HG02571 (cell line): ENCODE data around the gene NME3.
"Not testable (repeated sequence)": the region's sequence is repeated elsewhere in the genome, so short reads cannot be mapped to it uniquely, and the experiment has no call there.

Experiments
- ATAC-seq: cut with Tn5 transposase; IDR thresholded peaks from one replicate; pipeline ENCODE4 v1.9.1; 2021; ENCODE audit warnings: mild to moderate bottlenecking, moderate library complexity; ENCODE audit not compliant: unreplicated experiment

The NME3 gene

DNA sequence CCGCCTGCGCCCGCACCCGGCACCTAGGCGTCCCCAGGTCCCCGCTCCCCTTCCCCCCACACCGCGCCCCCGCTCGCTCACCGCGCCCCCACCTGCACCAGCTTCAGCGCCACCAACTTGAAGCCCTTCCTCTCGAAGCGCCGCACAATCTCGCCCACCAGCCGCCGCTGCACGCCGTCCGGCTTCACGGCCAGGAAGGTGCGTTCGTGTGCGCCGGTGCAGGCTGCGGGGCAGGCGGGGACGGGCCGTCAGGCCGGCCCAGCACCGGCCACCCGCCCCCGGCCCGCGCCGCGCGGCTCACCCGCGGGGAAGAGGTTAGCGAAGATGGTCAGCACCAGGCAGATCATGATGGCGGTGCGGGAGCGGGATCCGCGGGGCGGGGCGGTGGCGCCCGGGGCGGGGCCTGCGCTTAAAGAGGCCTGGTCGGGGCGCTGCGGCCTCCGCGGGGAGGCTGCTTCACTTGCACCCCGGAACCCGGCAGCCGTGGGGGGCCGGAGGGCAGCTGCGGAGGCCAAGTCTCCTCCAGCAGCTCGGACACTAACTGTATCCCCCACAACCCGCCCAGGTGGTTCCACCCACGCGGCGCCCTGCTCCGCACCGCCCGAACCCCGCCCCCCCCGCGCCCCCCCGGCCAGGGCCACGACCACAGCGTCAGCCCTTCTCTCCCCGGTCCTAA lies at the start of gene NME3:
Gene NME3 (minus strand): TSS at position 356 of the 676 bp plus-strand sequence. CDS start 9 bp downstream, at position 347.
- ATAC-seq, result no peak

DNA sequence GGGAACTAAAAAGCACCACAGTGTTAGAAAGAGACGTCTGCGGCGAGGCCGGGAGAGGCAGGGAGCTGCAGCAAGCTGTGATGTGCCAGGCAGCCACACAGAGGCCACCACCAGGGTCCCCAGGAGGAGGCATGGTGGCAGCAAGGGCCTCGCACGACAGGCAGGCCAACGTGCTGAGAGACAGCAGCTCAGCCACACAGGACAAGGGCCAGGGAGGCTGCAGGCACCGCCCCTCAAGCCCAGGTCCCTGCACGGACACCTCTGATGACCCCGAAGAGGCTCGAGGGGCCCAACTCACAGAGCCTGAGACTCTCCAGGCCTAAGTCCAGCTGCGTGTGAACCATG lies 49.6 kb upstream of the NME3 start:
- ATAC-seq, result no peak

GRCh38 chr16:1820096-1820945 lies 49.0 kb upstream of the NME3 start:
- no peak for ATAC-seq

GRCh38 chr16:1819611-1820010 lies 48.3 kb upstream of the NME3 start:
- ATAC-seq, result no peak

DNA sequence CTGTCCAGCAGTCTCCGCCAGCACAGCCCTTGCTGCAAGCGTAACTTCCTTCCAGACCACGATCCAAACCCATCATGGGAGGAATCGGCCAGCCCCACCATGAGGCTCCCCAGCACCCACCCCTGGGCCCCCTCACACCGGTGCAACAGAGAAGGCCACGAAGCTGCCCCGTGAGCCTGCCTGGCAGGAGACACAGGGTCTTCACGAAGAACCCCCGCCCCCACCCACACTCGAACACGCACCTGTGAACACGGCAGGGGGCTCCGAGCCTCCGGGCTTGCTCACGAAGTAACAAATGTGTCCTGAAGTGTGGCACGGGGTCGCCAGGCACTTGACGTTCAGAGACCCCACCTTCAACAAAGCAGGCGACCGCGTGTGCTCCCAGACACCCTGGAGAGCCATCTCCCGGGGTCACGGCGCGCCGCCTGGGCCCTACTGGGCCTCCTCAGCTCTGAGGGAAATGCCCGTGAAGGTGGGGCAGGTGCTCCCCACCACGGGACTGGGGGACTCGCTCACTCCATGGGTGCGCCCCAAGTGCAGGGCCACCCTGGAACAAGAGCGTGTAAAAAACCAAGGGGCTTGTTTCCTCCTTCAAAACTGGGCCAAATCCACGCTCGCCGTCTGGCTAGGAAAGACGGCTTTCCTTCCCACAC lies 47.7 kb upstream of the NME3 start:
- ATAC-seq, result no peak

GRCh38 chr16:1818204-1818872 lies 47.0 kb upstream of the NME3 start:
- ATAC-seq, result no peak

DNA sequence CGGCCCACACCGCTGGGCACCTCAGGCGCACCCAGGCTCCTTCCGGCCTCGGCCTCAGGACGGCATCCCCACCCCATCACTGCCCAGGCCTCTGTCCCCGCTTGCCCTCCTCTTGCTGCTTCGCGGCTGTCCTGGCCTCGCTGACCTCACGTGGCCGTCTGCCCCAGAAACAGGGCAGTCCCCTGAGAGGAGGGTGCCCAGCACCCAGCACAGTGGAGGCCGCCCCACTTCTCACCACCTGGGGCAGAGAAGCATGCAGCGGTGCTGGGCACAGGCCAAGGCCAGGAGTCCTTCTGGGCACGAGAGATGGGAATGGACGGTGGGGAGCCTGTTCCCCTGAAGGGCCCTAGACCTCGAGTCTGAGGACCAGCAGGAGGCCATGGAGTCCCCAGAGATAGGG lies 46.4 kb upstream of the NME3 start:
- no peak for ATAC-seq

DNA sequence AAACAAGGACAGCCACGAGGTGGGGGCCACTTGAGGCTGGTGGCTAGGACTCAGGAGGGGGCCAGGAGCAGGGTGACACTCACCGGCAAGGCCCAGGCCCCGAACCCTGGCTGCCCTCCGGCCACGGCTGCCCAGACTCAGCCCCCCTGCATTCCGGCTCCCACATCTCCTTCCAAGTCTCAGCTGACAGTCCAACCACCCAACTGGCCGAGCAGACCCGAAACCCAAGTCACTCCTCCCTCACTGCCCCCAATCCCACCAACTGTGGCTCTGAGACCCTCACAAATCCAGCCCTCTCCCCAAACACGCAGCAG lies 45.9 kb upstream of the NME3 start:
- ATAC-seq, result no peak

DNA sequence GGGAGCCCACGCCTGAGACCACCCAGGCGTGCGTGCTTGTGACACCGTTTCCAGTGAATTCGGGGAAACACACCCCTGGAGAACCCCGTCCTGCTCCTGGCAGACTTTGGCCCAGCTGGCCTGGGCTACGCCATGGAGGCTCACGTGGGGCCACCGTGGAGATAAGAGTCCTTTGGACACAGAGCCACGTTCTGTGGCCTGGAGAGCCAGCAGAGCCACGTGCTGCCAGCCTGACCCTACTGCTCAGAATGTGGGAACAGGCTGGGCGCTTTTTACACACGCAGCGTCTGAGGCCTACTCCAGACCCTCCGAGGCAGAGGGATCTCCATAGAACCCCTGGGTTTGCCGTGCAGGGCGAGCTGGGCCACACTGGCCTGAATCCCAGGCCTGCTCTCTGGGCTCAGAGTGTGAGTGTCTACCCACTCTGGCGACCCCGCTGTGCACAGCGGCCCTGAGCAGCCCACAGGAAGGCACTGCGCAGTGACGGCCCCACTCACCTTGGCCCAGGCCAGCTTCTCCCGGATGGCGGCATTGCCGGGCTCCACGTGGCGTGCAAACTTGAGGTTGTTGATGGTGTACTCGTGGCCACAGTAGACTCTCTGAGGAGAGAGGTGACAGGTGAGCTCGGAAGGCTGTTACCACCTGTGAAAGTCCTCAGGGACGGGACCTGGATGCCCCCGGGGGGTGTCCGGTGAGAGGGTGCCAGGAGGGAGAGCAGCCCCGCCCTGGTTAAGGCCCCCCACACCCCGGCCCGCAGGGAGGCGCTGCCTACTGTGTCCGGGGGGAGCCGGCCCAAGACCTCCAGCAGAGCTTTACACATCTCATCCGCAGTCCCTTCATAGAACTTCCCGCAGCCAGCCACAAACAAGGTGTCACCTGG lies 45.3 kb upstream of the NME3 start:
- ATAC-seq, result no peak

GRCh38 chr16:1815461-1815860 lies 44.1 kb upstream of the NME3 start:
- ATAC-seq, result no peak

- no peak for ATAC-seq
Observed at GRCh38 chr16:1812732-1813163, 41.4 kb upstream of the NME3 start.

DNA sequence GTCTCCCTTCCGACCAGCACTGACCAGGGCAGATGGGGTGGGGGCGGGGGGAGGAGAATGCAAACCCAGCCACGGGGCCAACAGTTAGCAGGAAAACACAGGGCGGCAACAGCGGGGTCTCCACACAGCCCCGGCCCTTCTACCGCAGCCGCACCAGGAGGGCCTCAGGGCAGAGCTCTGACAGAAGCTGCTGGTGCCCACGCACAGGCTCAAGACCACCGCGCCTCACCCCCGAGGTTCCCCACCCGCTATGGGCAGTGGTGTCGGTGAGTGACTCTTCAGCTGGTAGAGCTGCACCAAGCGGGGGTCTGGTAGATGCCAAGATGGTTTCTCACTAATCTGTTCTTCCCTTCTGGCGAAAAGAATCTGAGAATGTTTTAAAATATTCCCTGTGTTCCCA lies 39.2 kb upstream of the NME3 start:
- no peak for ATAC-seq

- ATAC-seq, result no peak
Observed at GRCh38 chr16:1810106-1810505, 38.8 kb upstream of the NME3 start.

DNA sequence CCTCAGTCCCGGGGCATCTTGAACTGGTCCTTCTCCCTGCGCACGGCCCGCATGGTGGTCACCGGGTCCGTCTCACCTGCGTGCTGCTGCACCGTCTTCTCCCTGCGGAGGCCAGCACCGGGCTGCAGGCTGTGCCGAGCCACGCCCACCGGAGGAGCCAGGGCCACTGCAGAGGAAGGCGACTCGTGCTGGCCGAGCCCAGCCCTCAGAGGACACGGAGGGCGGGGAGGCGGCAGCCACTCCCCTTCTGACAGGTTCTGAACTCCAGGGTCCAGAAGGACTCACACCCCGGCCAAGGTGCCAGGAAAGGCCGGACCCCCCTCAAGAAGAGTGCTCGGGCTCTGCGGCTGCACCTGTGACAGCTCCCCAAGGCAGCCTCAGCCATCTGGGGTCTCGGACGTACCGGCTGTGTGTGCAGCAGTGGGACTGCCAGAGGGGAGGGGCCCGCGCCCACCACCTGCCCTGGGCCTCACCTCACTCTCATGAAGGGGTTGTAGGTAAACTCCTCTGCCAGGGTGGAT lies 38.0 kb upstream of the NME3 start:
- ATAC-seq, result no peak

DNA sequence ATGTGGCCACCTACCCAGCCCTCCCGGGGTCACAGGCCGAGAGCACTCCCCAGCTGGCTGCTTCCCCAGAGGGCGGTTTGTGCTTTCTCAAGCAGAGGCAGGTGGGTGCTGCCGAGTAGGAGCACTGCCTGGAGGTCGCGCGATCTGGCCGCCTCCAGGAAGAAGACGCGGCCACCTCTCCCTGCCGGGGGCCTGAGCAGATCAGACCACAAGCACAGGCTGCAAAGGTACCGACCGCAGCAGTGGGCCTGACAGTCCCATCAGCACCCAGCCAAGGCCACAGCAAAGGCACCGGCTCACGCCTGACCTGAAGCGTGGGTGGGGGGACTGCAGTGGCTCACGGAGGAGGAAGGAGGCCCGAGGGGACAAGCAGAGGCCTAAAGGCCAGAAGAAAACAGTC lies 37.3 kb upstream of the NME3 start:
- ATAC-seq, result no peak

GRCh38 chr16:1807626-1808025 lies 36.3 kb upstream of the NME3 start:
- no peak for ATAC-seq

- no peak for ATAC-seq
Observed at GRCh38 chr16:1800701-1801100, 29.4 kb upstream of the NME3 start.

DNA sequence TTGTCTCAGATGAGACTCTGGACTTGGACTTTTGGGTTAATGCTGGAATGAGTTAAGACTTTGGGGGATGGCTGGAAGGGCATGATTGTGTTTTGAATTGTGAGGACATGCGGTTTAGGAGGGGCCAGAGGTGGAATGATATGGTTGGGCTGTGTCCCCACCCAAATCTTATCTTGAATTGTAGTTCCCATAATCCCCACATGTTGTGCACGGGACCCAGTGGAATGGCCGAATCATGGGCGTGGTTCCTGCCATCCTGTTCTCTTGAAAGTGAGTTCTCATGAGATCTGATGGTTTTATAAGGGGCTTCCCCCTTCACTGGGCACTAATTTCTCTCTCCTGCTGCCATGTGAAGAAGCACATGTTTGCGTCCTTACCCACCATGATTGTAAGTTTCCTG lies 27.9 kb upstream of the NME3 start:
- not testable (repeated sequence) for ATAC-seq

DNA sequence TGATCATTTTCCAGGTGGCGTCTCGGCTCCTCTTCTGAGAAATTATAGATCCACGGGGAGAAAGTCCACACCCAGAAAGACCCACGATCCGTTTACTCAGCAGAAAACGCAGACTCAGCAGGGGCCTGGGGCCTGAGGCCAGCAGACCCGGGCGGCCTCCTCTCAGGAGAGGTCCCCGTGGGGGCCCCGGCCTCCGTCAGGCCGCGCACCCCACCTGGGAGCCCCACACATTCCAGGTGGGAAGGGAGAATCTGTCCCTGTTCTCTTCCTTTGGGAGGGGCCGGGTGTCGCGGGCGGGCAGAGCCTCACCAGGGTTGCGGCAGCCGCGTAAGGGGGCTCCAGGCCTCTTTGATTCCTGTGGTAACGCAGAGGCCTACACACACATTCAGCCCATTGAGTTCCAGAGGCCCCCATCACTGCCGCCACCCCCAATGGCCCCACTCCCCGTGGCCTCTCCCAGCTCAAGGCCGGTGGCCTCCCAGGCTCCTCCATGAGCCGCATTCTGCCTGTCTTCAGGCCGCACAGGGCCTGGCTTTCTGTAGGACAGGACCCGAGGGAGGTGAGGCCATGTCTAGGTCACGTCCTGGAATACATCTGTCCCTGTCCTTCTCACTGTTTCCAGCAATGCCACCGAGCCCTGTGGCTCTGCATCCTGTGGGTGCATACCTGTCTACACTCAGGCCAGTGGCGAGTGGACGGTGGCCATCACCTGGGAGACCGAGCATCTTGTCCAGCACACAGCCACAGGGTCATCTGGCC lies 23.7 kb upstream of the NME3 start:
- ATAC-seq, result no peak
